Ovary (tissue), 9 donors: ENCODE results near the gene UBE2I. TPM values are rescaled to one million over a fixed set of nuclear protein-coding genes. Genes with fewer than 3 reads are reported as not detected.

Experiments
- DNase-seq, 5 donors: peaks; one replicate each; pipeline ENCODE4 v3.0.0-alpha.2; 2019 to 2020
- H3K27ac ChIP-seq, 2 donors: fragments of 200-600 bp; one replicate each; pipeline versions ENCODE4 v1.5.1 to v1.8.0; 2019 to 2022
- H3K27me3 ChIP-seq: fragments of 200-600 bp; one replicate; pipeline ENCODE4 v1.8.0; 2022
- H3K36me3 ChIP-seq: fragments of 200-600 bp; sonication (generic); one replicate; pipeline ENCODE4 v1.5.1; 2019
- H3K4me1 ChIP-seq: one replicate; pipeline ENCODE4 v1.8.1; 2013; ENCODE audit warnings: mild to moderate bottlenecking, moderate library complexity; ENCODE audit not compliant: insufficient read depth
- H3K4me3 ChIP-seq: fragments of 200-600 bp; sonication (generic); one replicate; pipeline ENCODE4 v1.5.1; 2017
- H3K9me3 ChIP-seq, 2 donors: fragments of 200-600 bp in 1 of 2; sonication (generic) in 1 of 2; one replicate each; pipeline versions ENCODE4 v1.5.1 to v1.8.1; 2013 to 2019; ENCODE audit warnings: mild to moderate bottlenecking in 1 of 2, moderate library complexity in 1 of 2
- CTCF ChIP-seq, 3 donors: fragments of 450-650 bp in 2 of 3; fragments of 200-600 bp in 1 of 3; IDR thresholded peaks; one replicate each; pipeline versions ENCODE4 v1.5.1 to v1.8.0; 2016 to 2022; ENCODE audit warnings: antibody characterized with exemption in 3 of 3, mild to moderate bottlenecking in 1 of 3
- EP300 ChIP-seq: sonication (generic); formaldehyde crosslinking; IDR thresholded peaks from one replicate; pipeline ENCODE4 v1.6.1; 2017; ENCODE audit warnings: antibody characterized with exemption
- POLR2A ChIP-seq: fragments of 450-650 bp; IDR thresholded peaks from one replicate; pipeline ENCODE4 v1.6.1; 2017; ENCODE audit warnings: antibody characterized with exemption, mild to moderate bottlenecking, moderate library complexity
- WGBS, 3 donors: extraction: QIAGEN DNeasy Blood & Tissue Kit in 1 of 3; methylation state at CpG; one replicate each; pipeline versions ENCODE4 v1.1.5 to v1.1.7; 2013 to 2017; 5-methylcytosine and 5-hydroxymethylcytosine counted together
- intact Hi-C, 4 donors: fragments of 100-400 bp; cut with DNase I; formaldehyde crosslinking; loops; one replicate each; pipeline versions ENCODE4 v1.11.0 to v1.15.1; 2022 to 2023
- polyA plus RNA-seq, 2 donors: library from polyadenylated mRNA; stranded (reverse); fragments of 200-250 nt in 1 of 2; fragments of 350-450 nt in 1 of 2; fragmentation: Illumina TruSeq in 1 of 2; extraction: RNeasy Lipid Tissue Mini Kit (QIAGEN cat#74804) in 1 of 2; gene quantifications; one replicate each; pipeline ENCODE4 v1.2.3, GENCODE V29; 2013 to 2014
- total RNA-seq, 7 donors: library from RNA; depleted of rRNA in 2 of 7; stranded (reverse); fragments of >200 nt in 2 of 7; fragmentation: NEBNext Ultra II Directional in 3 of 7; extraction: Animal tissue kit (Norgen Biotek cat#: 25700) in 3 of 7; gene quantifications; one replicate each; pipeline versions ENCODE4 v1.1.0 to v1.2.4, GENCODE V29; 2016 to 2023
- donor health status: DM: no; HTN: no; CAD: no; lungs with moderate emphysema.
- donor health status: DM: no; HTN: no; CAD: no.
- donor health status: Bipolar disorder and iron deficiency.
- donor health status: DM: yes; HTN: yes; CAD: no.
- donor health status: DM: no; HTN: no; CAD: no.
- donor health status: DM: yes; HTN: yes; CAD: no.

Gene UBE2I
- total and polyA plus RNA-seq, 9 donors: 63.9 to 258 (median 145) TPM

GRCh38 chr16:1320097-1320496, 10.7 kb downstream of the UBE2I start:
- intact Hi-C loops: no loop called here
- no peak for DNase-seq
- H3K9me3 ChIP-seq: no peaks in the 10 kb centered on the region
- no peaks in the 10 kb centered on the region for H3K27me3 ChIP-seq
- H3K36me3 ChIP-seq: no peaks in the 10 kb centered on the region
- no peak for TF ChIP-seq EP300
- no peak for TF ChIP-seq CTCF (IDR thresholded peaks at IDR 0.05)
- no peak for TF ChIP-seq POLR2A
- no peak overlapping the region for H3K27ac ChIP-seq
- H3K4me1 ChIP-seq: no peaks in the 10 kb centered on the region
- WGBS, 3 donors: 78 to 82% (median 81%) methylated on average over 12 of the region's 12 CpGs
- no peak overlapping the region for H3K4me3 ChIP-seq

- TF ChIP-seq CTCF (IDR thresholded peaks at IDR 0.05): no peak
- TF ChIP-seq POLR2A: no peak
- TF ChIP-seq EP300: no peak
- Histone ChIP-seq H3K36me3 (no peaks in the 10 kb centered on the region), H3K27ac (no peak overlapping the region), H3K27me3 (no peaks in the 10 kb centered on the region), H3K4me1 (no peaks in the 10 kb centered on the region), H3K4me3 (no peak overlapping the region), H3K9me3 (no peaks in the 10 kb centered on the region)
- no peak for DNase-seq
- whole genome bisulfite sequencing, 3 donors: 81 to 89% (median 83%) methylated on average over 21 to 22 of the region's 22 CpGs
- intact Hi-C loops: no loop called here
These were observed 11.3 kb downstream of the UBE2I start for GRCh38 chr16:1320658-1321240.

GRCh38 chr16:1322407-1322806, 13.0 kb downstream of the UBE2I start:
- intact Hi-C loops: no loop called here
- Histone ChIP-seq H3K27ac (no peak overlapping the region), H3K4me1 (no peaks in the 10 kb centered on the region), H3K9me3 (no peaks in the 10 kb centered on the region), H3K4me3 (no peak overlapping the region), H3K27me3 (no peaks in the 10 kb centered on the region), H3K36me3 (no peaks in the 10 kb centered on the region)
- no peak for DNase-seq
- 93 to 95% (median 94%) methylated on average over 8 of the region's 8 CpGs for WGBS, 3 donors
- TF ChIP-seq CTCF (IDR thresholded peaks at IDR 0.05): no peak
- TF ChIP-seq EP300: no peak
- TF ChIP-seq POLR2A: no peak

- no peak for TF ChIP-seq EP300
- TF ChIP-seq POLR2A: no peak
- no peak for TF ChIP-seq CTCF (IDR thresholded peaks at IDR 0.05)
- 69 to 75% (median 72%) methylated on average over 28 to 35 of the region's 35 CpGs for WGBS, 3 donors
- no peak overlapping the region for H3K27ac ChIP-seq
These were observed 14.1 kb downstream of the UBE2I start for GRCh38 chr16:1323296-1324239.

More at GRCh38 chr16:1323296-1324239, 14.1 kb downstream of the UBE2I start:
- H3K4me1 ChIP-seq: no peaks in the 10 kb centered on the region
- H3K36me3 ChIP-seq: no peaks in the 10 kb centered on the region
- intact Hi-C loops: no loop called here
- H3K4me3 ChIP-seq: no peak overlapping the region
- DNase-seq: no peak
- no peaks in the 10 kb centered on the region for H3K9me3 ChIP-seq
- no peaks in the 10 kb centered on the region for H3K27me3 ChIP-seq
